MM.1S (cell line): ENCODE results near the gene GUCY2C.

ENCODE experiments used
- CTCF ChIP-seq: fragments of 300-600 bp; sonication (generic); IDR thresholded peaks from 2 replicates; pipeline ENCODE4 v1.5.1; 2016; ENCODE audit warnings: antibody characterized with exemption, low read length, mixed read lengths
- EZH2 ChIP-seq: fragments of 300-600 bp; sonication (generic); optimal IDR thresholded peaks from 2 replicates; pipeline ENCODE3; 2017; ENCODE audit warnings: low read depth, mild to moderate bottlenecking, antibody characterized with exemption, low read length, mixed read lengths

- TF ChIP-seq CTCF: no peak
- no peak for TF ChIP-seq EZH2
Measured at GRCh38 chr12:14689996-14690395, 6.4 kb downstream of the GUCY2C start.
